ENCODE data around the gene TSSC4. TPM values are rescaled to one million over a fixed set of nuclear protein-coding genes. Genes with fewer than 3 reads are reported as not detected.

Gene TSSC4
- total and polyA plus RNA-seq, 2 of the 13 experiments (the other 11 are each of a cell fraction or from before 2014, with no cell fraction given): 16.2 to 58.6 TPM

DNA sequence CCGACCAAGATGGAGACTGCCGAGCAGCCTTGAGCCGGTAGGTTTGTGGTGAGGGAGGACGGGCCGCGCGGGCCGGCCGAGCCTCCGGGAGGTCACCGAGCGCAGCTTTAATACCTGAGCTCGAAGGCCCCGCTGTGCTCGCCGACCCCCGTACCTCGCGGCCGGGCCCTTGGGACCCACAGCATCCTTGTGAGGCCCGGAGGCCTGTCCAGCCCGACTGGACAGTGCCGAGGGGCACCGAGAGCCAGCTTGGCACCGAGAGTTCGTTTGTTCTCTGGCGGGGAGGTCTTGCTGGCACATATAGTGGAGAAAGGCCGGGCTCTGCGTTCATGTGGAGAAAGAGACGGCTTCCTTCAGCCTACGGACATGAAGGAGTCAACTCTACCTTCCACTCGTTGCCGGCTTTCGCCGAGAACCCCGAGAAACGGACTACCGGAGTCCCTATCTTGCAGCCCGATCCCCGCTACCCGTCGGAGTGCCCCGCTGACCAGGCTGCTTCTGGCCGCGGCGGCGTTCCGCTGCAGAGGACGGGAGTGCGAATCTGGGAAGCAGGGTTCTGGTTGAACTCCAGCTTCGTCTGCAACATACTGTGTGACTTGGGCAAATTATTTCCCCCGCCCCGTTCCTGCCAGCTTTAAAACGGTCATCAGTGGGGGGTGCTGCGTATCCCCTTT, 349 bp downstream of the TSSC4 start:
- ChIA-PET POLR2A (interaction anchor here (0.6 to 3.4 kb wide), 15 partner anchors 10 to 707 kb away, joined by 3 to 49 read pairs (median 4); partner anchors contain the start of gene KCNQ1OT1), CTCF (ENCODE audit: low intra/inter-chr PET ratio, low total read pairs) (interaction anchor here (1.6 to 3.9 kb wide), 2 partner anchors 19 to 96 kb away, joined by 4 to 55 read pairs; no protein-coding TSS in a partner anchor)
- Histone ChIP-seq H3K9ac (ENCODE audit: insufficient read depth, low read depth, low read length) (peak overlapping the region; percentile 99), H3K79me2 (ENCODE audit: insufficient read depth, low read length) (peaks cover 14% of the 10 kb centered on the region), H3K4me2 (ENCODE audit: low read depth, low read length) (peak overlapping the region; percentile 88), H3K4me3 (replicated peaks in 1 of 3; ENCODE audit: insufficient read depth in 1 of 3, low read depth in 2 of 3, low read length in 3 of 3) (peak overlapping the region; percentile 80 to 99 (median 96)), H3K27ac (ENCODE audit: extremely low read length, insufficient read depth, low read length) (peak overlapping the region; percentile 78), H3K27me3 (ENCODE audit: control insufficient read depth in 1 of 2, insufficient read depth in 2 of 2, low read length in 2 of 2) (no peaks in the 10 kb centered on the region; a peak in 2 of 5 replicates), H3K36me3 (replicated peaks in 1 of 2; ENCODE audit: control insufficient read depth in 1 of 2, insufficient read depth in 2 of 2, low read length in 2 of 2) (peaks cover 6 to 7% of the 10 kb centered on the region in 2 experiments; a peak in 2 of 5 replicates), H3K9me3 (ENCODE audit: low read length) (no peaks in the 10 kb centered on the region), H2AFZ (ENCODE audit: low read length) (no peak overlapping the region), H3K4me1 (ENCODE audit: insufficient read depth, low read length) (peaks cover 24% of the 10 kb centered on the region), H4K20me1 (ENCODE audit: insufficient read depth, low read length) (no peaks in the 10 kb centered on the region)
- BruUV-seq (replicated peaks): TSS peak; percentile 83
- peak; percentile 4 for ATAC-seq
- in situ Hi-C loops (cut with HindIII; ENCODE audit: extremely low pct_ligation_motif_present, low pct_unique_long_range_greater_than_20kb) (no loop called here), intact Hi-C loops (cut with micrococcal nuclease; ENCODE audit: unreplicated experiment) (loop anchor here (1.0 to 5.0 kb wide), 2 partner anchors 18 to 189 kb away; no protein-coding TSS in a partner anchor)
- no peak for DNase-seq (ENCODE audit: low spot score)
- 0% methylated on average over 4 of the region's 55 CpGs for WGBS (ENCODE audit: low lambda C conversion rate)
- FAIRE-seq: no peak
- TF ChIP-seq IKZF1 (IDR thresholded peaks at IDR 0.05) (no peak), NFYC (CRISPR knock-in tag; IDR thresholded peaks at IDR 0.05) (no peak), SP2 (CRISPR knock-in tag; IDR thresholded peaks at IDR 0.05) (no peak), ZNF891 (CRISPR knock-in tag; IDR thresholded peaks at IDR 0.05) (peak; percentile 53; the same call in 1 of the 2 replicates), ZNF616 (CRISPR knock-in tag; IDR thresholded peaks at IDR 0.05; ENCODE audit: low read depth) (no peak), ZNF569 (CRISPR knock-in tag; IDR thresholded peaks at IDR 0.05; ENCODE audit: borderline replicate concordance) (no peak), ZNF746 (CRISPR knock-in tag; IDR thresholded peaks at IDR 0.05) (no peak), ZBTB26 (CRISPR knock-in tag; IDR thresholded peaks at IDR 0.05; ENCODE audit: borderline replicate concordance) (no peak), ZNF782 (CRISPR knock-in tag; IDR thresholded peaks at IDR 0.05; ENCODE audit: borderline replicate concordance) (peak; percentile 39; the same call in 1 of the 2 replicates), ZNF724P (CRISPR knock-in tag; IDR thresholded peaks at IDR 0.05; ENCODE audit: borderline replicate concordance) (no peak; the same call in 1 of the 2 replicates), HOXA5 (CRISPR knock-in tag; IDR thresholded peaks at IDR 0.05) (peak; percentile 84), USF2 (IDR thresholded peaks at IDR 0.05; ENCODE audit: low read depth, low read length) (no peak), USF2 (CRISPR knock-in tag; IDR thresholded peaks at IDR 0.05; ENCODE audit: borderline replicate concordance) (no peak), SIN3A (IDR thresholded peaks at IDR 0.05; ENCODE audit: borderline replicate concordance, low read depth, low read length) (peak; percentile 26; the same call in 1 of the 2 replicates), ARNT2 (CRISPR knock-in tag; IDR thresholded peaks at IDR 0.05; ENCODE audit: low read depth) (peak; percentile 33; the same call in 1 of the 2 replicates), KLF12 (CRISPR knock-in tag; IDR thresholded peaks at IDR 0.05; ENCODE audit: borderline replicate concordance) (peak; percentile 62; the same call in 1 of the 2 replicates), ZFX (CRISPR knock-in tag; IDR thresholded peaks at IDR 0.05; ENCODE audit: low read depth) (peak; percentile 92), ZNF326 (CRISPR knock-in tag; IDR thresholded peaks at IDR 0.05; ENCODE audit: borderline replicate concordance) (no peak), U2AF2 (IDR thresholded peaks at IDR 0.05; ENCODE audit: low read depth, low read length) (no peak), ZNF615 (CRISPR knock-in tag; IDR thresholded peaks at IDR 0.05; ENCODE audit: borderline replicate concordance) (no peak)
- TF ChIP-seq, protein P1, sequence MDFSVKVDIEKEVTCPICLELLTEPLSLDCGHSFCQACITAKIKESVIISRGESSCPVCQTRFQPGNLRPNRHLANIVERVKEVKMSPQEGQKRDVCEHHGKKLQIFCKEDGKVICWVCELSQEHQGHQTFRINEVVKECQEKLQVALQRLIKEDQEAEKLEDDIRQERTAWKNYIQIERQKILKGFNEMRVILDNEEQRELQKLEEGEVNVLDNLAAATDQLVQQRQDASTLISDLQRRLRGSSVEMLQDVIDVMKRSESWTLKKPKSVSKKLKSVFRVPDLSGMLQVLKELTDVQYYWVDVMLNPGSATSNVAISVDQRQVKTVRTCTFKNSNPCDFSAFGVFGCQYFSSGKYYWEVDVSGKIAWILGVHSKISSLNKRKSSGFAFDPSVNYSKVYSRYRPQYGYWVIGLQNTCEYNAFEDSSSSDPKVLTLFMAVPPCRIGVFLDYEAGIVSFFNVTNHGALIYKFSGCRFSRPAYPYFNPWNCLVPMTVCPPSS (IDR thresholded peaks at IDR 0.05): no peak

Measured in HepG2 (cell line).